Measurements from ENCODE around the gene STPG3. TPM values are rescaled to one million over a fixed set of nuclear protein-coding genes. Genes with fewer than 3 reads are reported as not detected.

Gene STPG3
- total and polyA plus RNA-seq, 2 of the 13 experiments (the other 11 are each of a cell fraction or from before 2014, with no cell fraction given), result not detected

DNA sequence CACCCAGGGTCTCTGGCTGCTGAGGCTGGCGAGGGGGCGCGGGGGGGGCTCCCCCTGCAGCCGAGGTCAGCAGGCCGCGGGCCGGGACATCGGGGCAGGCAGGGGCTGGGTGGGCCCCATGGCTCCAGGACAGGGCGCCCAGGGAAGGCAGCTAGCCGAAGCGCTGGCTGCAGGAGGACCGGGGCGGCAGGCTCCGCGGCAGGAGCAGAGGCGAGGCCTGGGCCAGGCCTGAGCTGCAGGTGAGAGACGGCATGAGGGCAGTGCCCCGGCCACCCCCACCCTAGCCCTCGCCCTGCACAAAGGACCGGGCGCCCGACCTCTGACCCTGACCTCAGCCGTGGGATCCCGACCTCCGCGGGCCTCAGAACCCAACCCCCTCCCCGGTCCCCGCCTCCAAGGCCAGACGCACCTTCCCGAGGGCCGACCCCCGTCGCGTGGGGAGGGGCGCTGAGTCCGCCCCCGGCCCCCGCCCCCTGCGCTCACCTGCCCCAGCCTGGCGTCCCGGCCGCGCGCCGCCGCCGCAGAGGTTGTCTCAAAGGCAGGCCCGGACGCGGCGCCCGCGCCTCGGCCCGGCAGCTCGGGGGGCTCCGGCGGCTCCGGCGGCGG is 29.5 kb upstream of the STPG3 start (continued):
- no peak for TF ChIP-seq ZBTB40 (IDR thresholded peaks at IDR 0.05)
- TF ChIP-seq ZBTB40 (CRISPR knock-in tag; IDR thresholded peaks at IDR 0.05), result no peak
- no peak for TF ChIP-seq ZNF546 (CRISPR knock-in tag; conservative IDR thresholded peaks at IDR 0.05)
- no peak; the same call in 1 of the 2 replicates for TF ChIP-seq MED1 (CRISPR knock-in tag; IDR thresholded peaks at IDR 0.05)
- TF ChIP-seq, protein P1, sequence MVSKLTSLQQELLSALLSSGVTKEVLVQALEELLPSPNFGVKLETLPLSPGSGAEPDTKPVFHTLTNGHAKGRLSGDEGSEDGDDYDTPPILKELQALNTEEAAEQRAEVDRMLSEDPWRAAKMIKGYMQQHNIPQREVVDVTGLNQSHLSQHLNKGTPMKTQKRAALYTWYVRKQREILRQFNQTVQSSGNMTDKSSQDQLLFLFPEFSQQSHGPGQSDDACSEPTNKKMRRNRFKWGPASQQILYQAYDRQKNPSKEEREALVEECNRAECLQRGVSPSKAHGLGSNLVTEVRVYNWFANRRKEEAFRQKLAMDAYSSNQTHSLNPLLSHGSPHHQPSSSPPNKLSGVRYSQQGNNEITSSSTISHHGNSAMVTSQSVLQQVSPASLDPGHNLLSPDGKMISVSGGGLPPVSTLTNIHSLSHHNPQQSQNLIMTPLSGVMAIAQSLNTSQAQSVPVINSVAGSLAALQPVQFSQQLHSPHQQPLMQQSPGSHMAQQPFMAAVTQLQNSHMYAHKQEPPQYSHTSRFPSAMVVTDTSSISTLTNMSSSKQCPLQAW (CRISPR knock-in tag; IDR thresholded peaks at IDR 0.05), result no peak
- TF ChIP-seq, protein P2, sequence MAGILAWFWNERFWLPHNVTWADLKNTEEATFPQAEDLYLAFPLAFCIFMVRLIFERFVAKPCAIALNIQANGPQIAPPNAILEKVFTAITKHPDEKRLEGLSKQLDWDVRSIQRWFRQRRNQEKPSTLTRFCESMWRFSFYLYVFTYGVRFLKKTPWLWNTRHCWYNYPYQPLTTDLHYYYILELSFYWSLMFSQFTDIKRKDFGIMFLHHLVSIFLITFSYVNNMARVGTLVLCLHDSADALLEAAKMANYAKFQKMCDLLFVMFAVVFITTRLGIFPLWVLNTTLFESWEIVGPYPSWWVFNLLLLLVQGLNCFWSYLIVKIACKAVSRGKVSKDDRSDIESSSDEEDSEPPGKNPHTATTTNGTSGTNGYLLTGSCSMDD (CRISPR knock-in tag; IDR thresholded peaks at IDR 0.05), result no peak
- TF ChIP-seq SETDB1 (CRISPR knock-in tag; IDR thresholded peaks at IDR 0.05; ENCODE audit: borderline replicate concordance), result no peak
- no peak for TF ChIP-seq ZNF362 (CRISPR knock-in tag; IDR thresholded peaks at IDR 0.05; ENCODE audit: borderline replicate concordance)
- peak; percentile 73 for TF ChIP-seq SPEN (CRISPR knock-in tag; IDR thresholded peaks at IDR 0.05; ENCODE audit: low read depth)
- TF ChIP-seq SKIL (CRISPR knock-in tag; IDR thresholded peaks at IDR 0.05; ENCODE audit: borderline replicate concordance), result no peak
- no peak for TF ChIP-seq ZNF788 (CRISPR knock-in tag; IDR thresholded peaks at IDR 0.05; ENCODE audit: borderline replicate concordance)
- TF ChIP-seq TBL1XR1 (IDR thresholded peaks at IDR 0.05; ENCODE audit: borderline replicate concordance, low read length, partially characterized antibody), result no peak
- TF ChIP-seq ZFYVE20 (CRISPR knock-in tag; IDR thresholded peaks at IDR 0.05; ENCODE audit: borderline replicate concordance, low read depth), result no peak

Data from HepG2 (cell line).